ENCODE results near the gene POP7.

POP7 gene

DNA sequence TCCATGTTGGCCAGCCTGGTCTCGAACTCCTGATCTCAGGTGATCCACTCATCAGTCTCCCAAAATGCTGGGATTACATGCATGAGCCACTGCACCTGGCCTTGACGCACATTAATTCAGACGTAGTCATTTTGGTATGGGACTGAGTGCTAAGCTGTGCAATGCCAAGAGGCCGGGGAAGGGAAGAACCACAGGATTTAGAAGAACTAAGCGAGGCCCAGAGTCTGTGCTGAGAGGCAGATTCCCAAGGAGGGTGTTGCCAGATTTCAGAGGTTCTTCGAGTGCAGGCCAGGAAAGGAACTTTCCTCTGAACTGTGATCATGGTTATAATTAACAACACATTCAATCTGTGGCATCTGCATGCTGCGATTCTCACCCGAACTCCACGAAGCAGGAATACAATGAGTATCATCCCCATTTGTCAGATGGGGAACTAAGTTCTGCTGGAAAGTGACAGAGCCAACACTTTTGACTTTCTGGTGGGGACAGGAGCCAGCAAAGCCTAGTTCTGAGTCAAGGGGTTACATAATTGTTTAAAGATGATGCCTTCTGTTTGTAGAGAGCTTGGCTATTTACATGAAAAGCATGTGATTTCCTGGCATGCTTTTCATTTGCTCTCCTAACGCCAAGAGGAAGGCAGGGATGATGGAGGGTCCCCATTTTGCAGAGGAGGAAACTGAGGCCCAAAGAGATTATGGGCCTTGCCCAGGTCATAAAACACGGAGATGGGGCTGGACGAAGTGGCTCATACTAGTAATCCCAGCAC, 21.3 kb downstream of the POP7 start:
- DNase-seq (ENCODE audit: low read depth) = no peak

DNA sequence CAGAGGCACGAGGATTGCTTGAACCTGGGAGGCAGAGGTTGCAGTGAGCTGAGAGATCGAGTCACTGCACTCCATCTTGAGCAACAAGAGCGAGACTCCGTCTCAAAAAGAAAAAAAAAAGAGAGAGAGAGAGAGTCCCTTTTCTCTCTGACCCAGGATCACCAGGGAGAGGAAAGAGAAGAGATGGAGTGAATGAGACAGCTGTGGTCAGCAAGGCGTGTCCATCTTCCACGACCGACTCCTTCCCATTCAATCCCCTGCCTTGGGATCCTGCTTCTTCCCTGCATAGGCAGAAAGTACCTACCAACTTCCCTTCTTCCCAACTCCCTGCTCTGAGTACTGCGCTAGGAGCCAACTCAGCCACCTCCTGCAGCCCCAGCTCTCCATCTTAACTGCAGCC, 22.3 kb downstream of the POP7 start:
- no peak for DNase-seq (ENCODE audit: low read depth)

DNA sequence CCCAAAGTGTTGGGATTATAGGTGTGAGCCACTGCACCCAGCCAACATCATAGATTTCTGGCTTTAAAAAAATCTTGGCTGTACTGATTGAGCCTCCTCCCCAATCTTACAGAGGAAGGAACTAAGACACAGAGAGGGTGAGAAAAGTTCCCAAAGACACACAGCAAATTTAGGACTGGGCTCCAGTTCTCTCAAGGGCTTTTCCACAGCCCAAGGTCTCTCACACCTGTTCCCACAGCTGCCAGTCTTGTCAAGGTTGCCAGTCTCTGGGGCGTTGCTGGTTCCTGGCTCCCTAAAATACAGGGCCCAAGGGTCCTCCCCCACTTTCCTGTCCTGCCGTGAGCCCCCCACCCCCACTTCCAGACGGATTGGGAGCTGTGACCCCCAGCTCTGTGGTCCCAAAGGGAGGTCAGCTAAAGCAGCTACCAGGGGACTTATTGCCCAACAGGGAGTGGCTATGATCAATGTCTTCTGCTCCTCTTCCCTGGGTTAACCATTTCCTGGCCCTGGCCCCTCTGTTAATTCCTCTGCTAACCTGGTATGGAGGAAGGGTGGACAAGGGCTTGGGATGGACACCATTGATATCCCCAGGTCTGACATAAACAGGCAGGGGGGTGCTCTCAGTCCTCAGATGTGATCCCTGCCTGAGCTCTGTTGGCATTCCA, 24.3 kb downstream of the POP7 start:
- no peak for DNase-seq (ENCODE audit: low read depth)

DNA sequence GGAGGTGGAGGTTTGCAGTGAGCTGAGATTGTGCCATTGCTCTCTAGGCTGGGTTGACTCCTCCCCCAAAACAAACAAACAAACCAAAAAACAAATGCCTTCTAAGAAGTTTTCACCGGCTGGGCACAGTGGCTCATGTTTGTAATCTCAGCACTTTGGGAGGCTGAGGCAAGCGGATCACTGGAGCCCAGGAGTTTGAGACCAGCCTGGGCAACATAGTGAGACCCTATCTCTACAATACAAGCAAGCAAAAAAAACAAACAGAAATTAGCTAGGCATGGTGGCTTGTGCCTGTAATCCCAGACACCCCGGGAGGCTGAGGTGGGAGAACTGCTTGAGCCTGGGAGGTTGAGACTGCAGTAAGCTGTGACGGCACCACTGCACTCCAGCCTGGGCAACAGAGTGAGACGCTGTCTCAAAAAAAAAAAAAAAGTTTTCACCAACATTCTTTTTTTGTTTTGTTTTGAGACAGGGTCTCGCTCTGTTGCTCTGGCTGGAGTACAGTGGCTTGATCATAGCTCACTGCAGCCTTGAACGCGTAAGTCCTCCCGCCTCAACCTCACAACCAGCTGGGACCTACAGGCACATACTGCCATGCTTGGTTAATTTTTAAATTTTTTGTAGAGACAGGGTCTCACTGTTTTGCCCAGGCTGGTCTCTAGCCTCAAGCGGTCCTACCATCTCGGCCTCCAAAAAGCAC, 26.2 kb downstream of the POP7 start:
- no peak for DNase-seq (ENCODE audit: low read depth)

DNA sequence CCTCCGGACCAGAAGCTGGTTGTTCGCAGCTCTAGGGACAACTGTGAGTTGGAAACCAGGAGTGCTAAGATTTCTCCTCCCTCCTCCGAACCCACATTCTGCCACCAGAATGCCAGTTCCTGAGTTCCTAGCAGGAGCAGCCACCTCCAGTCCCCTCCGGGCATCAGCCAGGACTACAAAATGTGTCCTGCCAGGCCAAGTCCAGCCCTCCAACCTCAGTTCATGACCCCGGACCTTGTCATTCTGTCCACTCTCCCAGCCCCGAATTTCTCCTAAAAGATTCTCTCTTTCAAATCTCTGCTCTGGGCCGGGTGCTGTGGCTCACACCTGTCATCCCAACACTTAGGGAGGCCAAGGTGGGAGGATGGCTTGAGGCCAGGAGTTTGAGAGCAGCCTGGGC, 29.8 kb downstream of the POP7 start:
- no peak for DNase-seq (ENCODE audit: low read depth)

DNA sequence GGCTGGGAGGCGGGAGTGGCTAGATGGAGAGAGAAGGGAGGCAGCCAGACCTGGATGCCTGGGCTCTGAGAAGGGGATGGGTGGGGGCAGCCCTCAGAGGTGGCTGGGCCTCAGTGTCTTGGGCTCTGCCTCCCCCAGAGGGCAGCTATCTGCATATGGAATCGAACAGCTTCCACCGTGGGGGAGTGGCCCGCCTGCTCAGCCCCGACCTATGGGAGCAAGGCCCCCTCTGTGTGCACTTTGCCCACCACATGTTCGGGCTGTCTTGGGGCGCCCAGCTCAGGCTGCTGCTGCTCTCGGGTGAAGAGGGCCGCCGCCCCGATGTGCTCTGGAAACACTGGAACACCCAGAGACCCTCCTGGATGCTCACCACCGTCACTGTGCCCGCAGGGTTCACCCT, 30.8 kb downstream of the POP7 start:
- no peak for DNase-seq (ENCODE audit: low read depth)

DNA sequence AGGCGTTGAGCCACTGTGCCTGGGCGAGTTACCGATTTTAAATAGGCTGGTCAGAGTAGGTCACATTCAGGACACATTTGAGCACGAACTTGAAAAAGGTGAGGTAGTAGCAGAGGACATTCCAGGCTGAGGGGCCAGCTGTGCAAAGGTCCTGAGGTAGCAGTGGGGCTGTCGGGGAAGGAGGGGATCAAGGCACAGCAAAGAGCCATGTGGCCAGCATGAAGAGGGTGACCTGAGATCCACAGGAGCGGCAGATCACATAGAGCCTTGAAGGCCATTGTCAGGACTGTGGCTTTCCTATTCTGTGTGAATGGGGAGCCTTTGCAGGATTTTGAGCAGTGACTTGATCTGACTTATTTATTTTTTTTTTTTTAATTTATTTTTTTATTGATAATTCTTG, 34.0 kb downstream of the POP7 start:
- DNase-seq (ENCODE audit: low read depth) = no peak

DNA sequence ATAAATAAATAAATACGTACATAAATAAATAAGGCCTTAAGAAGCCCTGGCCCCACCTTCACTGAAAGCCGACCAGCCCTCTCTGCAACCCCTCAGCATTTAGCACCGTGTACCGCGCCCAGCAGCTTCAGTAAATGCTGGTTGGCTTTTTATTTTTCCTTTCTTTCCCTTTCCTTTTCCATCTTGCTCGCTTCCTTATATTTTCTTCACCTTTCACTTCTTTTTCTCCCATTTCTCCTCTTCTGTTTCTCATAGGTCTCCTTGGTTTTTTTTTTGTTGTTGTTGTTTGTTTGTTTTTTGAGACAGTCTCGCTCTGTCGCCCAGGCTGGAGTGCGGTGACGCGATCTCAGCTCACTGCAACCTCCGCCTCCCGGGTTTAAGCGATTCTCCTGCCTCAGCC, 38.7 kb downstream of the POP7 start:
- DNase-seq (ENCODE audit: low read depth) = no peak

DNA sequence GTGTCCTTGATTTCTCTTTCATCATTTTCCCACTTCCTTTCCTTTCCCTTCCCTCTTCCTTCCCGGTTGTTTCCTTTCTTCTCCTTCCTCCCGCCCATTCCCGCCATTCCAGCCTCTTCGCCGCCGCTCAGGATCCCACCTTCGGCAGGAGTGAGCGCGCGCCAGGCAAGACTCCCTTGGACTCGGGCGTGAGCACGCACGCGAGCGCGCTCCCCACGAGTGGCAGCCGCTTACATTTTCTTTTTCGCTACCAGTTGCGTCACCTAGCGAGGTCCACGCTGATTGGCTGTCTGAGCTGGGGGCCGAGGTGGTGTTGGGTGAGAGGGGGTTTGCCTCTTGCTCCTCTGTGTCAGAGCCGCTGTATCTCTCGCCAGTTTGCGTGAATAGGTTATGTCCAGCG, 39.3 kb downstream of the POP7 start:
- no peak for DNase-seq (ENCODE audit: low read depth)

DNA sequence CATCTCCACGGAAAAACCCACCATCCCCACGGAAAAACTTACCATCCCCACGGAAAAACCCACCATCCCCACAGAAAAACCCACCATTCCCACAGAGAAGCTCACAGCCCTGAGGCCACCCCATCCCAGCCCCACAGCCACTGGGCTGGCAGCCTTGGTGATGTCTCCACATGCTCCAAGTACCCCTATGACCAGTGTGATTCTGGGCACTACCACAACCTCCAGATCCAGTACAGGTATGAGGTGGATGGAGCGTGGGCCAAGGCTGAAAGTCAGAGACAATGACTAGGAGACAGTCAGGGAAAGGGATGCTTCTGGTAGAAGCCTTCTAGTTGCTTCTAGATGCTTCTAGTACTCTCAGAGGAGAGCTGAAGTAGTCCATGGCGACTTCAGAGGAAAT, 47.1 kb downstream of the POP7 start:
- no peak for DNase-seq (ENCODE audit: low read depth)

DNA sequence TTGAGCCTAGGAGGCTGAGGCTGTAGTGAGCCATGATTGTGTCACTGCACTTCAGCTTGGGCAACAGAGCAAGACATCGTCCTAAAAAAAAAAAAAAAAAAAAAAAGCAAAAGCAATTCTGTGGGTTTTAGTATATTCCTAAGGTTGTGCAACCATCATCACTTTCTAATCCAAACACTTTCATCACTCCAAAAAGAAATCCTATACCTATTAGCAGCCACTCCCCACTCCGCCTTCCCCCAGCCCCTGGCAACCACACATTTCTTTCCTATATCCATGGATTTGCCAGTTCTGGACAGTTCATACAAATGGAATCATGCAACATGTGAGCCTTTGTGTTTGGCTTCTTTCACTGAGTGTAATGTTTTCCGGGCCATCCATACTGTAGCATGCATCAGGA, 47.8 kb downstream of the POP7 start:
- DNase-seq (ENCODE audit: low read depth) = no peak
